ENCODE data around the gene BET1L.

The BET1L gene

DNA sequence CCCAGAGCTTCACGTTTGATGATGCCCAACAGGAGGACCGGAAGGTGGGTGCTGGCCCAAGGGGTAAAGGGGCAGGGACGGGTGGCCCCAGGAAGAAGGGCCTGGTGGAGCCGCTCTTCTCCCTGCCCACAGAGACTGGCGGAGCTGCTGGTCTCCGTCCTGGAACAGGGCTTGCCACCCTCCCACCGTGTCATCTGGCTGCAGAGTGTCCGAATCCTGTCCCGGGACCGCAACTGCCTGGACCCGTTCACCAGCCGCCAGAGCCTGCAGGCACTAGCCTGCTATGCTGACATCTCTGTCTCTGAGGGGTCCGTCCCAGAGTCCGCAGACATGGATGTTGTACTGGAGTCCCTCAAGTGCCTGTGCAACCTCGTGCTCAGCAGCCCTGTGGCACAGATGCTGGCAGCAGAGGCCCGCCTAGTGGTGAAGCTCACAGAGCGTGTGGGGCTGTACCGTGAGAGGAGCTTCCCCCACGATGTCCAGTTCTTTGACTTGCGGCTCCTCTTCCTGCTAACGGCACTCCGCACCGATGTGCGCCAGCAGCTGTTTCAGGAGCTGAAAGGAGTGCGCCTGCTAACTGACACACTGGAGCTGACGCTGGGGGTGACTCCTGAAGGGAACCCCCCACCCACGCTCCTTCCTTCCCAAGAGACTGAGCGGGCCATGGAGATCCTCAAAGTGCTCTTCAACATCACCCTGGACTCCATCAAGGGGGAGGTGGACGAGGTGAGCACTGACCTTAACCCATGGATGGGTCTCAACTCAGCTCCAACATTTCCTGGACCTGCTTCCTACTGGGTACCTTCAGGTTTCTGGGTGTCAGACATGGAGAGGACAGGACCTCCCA lies 2.3 kb upstream of the BET1L start:
- DNase-seq, result no peak

- DNase-seq, result no peak
Observed at GRCh38 chr11:208917-209260, 1.7 kb upstream of the BET1L start.

- DNase-seq, result peak; percentile 44 to 66
Observed at GRCh38 chr11:208181-208916, 1.1 kb upstream of the BET1L start.

- peak in 1 of 2 donors; percentile 32 for DNase-seq
Observed at GRCh38 chr11:207863-208180, 623 bp upstream of the BET1L start.

DNA sequence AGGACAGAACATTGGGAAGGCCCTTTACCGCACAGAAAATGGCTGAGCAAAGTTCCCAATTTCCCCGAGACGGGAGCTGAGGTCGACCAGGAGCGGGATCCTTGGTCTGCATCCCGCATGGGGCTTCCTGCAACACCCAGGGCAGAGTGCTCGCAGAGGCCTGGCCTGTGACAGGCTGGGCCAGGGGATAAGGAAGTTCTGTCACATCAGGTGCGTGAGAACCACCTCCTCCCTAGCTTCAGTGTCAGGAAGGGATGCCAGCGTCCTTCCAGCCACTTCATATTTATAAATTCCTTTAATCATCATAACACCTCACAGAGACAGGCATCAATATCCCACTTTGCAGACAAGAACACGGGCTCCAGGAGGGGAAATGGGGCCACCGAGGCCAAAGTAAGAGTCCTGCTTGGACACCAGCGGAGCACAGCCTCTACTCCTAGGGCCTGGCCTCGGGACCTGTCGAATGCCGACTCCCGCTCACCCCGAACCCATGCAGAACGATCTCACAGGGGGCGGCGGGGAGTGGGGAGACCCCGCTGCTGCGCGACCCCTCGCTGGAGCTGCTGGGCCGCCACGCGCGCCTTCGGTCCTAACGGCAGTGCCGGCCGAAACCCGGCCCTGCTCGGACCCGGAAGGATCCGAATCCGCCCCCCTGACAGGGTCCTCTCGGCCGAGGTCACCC lies 532 bp downstream of the BET1L start:
- no peak for DNase-seq

DNA sequence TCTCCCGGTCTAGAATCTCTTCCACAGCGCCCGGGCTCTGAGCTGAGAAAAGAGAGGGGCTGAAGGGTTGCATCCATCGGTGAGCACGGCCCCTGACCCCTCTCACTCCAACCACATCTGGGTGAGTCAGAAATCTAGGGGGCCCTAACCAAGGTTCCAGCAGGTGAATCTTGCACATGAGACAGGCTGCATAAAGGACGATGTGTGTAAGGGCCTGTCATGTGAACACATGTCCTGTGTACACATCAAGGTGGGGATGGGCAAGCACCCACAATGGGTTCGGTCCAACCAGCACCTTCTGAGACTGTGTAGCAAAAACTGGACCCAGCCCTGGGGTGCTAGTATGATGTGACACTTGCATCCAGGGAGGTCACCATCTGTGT lies 1.2 kb downstream of the BET1L start:
- no peak for DNase-seq

- no peak for DNase-seq
Observed at GRCh38 chr11:205221-206001, 1.8 kb downstream of the BET1L start.

DNA sequence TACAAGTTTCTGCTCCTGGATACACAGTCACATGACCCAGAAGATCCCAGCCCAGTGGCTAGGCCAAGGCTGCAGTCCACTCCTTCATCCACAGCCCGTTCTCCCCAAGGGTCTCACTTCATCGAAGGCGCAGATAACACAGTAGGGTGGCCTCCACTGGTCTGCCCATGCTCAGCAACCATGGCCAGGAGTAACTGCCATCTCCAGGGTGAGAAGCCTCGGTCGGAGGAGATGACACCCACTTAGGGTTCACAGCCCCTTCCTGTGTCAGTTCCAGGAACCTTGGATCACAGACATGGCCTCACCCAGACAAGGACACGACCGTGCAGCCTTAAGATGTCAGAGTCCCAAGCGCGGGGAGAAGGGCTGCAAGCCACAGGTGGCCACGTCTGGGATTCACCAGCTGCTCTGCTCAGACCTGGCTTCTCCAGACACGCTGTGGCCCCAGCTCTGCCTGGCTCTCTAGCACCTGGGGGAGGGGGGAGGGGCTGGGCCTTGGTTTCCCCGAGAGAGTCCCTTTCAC lies 2.6 kb downstream of the BET1L start:
- no peak for DNase-seq

DNA sequence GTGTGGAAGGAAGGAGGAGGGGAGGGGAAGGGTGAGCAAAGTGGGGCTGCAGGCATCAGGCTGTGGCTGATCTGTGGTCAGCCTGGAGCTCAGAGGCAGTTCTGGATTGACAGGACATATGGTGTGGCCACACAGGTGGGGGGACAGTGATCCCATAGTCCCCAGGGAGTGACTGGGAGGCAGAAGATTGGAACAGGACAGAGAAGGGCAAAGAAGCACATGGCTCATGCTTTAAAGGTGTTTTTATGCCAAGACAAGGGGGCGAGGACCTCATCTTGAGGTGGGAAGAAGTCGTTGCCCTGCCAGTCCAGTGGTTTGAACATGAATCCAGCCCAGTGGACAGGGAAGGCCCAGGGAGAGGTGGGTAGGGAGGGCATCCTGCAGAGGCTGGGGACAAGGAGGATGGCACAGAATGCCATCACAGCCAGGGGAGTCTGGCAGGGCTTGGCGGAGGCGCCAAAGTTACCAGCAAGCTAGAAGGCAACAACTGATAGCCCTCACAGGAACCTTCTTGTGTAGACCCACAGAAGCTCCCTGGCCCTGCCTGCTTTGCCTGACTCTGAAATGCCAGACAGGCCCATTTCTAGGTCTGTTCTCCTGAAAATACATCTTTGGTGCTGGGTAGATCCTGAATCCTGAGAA lies 3.1 kb downstream of the BET1L start:
- no peak for DNase-seq

GRCh38 chr11:203056-203944 lies 3.9 kb downstream of the BET1L start:
- no peak for DNase-seq

DNA sequence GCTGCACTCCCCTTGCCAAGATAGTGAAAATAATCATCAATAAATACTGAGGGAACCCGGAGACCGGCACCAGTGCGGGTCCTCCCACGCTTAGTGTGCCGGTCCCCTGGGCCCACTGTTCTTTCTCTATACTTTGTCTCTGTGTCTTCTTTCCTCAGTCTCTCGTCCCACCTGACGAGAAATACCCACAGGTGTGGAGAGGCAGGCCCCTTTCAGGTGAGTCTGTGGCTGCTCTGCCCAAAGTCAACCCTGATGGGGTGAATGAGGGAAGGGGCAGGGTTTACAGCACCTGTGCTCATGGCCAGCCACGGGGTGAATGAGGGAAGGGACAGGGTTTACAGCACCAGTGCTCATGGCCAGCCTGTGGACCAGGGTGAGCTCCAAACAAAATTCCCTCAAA lies 4.7 kb downstream of the BET1L start:
- DNase-seq, result no peak

- no peak for DNase-seq
Observed at GRCh38 chr11:201966-202365, 5.2 kb downstream of the BET1L start.

DNA sequence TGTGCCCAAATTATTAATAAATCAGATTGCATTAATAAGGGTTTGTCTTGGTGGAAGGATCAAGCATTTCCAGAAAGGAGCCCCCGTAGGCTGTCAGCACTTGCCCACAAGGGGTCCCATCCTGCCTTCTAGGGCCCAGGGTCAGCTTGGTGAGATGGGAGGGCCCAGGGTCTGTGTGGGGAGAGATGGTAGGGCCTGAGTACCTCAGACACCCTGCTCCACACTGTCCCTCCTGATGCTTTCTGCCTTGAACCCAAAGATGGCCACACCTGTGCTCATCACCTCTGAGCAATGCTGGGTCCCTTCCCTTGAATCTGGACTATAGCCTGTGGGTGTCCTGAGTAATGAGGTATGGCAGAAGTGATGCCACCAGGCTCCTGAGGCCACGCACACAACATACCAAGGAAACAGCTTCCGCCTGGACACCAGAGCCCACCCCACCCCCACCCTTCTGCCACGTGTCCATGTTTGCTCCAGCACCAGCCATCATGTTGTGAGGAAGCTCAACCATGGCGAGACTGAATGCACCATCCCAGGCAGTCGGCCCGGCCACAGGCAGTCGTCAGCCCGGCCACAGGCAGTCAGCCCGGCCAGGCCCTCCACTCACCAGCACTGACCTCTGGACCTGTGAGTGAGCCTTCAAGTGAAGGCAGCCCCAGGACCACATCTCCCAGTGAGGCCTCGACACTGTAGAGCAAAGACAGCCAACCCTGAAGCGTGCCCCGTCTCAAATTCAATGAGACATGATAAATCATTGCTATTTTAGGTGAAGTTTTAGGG lies 6.8 kb downstream of the BET1L start:
- DNase-seq, result no peak

DNA sequence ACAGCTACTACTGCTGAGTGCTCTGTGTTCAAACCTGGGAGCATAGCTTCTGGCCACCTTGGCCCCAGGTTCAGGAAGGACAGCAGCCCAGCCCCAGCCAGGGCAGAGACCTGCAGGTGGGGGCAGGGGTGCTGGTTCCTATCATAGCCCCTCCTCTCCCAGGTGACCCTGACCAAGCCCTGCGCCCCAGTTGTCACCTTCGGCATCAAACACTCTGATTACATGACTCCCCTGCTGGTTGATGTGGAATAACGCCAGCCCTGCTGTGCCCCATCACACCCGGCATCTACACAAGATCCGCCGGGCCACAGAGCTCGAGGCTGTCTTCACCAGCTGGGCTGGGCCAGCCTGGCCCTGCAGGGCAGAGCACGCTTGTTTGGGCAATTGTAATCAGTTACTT lies 7.4 kb downstream of the BET1L start:
- no peak for DNase-seq

- DNase-seq, result no peak
Observed at GRCh38 chr11:199004-199581, 8.1 kb downstream of the BET1L start.

DNA sequence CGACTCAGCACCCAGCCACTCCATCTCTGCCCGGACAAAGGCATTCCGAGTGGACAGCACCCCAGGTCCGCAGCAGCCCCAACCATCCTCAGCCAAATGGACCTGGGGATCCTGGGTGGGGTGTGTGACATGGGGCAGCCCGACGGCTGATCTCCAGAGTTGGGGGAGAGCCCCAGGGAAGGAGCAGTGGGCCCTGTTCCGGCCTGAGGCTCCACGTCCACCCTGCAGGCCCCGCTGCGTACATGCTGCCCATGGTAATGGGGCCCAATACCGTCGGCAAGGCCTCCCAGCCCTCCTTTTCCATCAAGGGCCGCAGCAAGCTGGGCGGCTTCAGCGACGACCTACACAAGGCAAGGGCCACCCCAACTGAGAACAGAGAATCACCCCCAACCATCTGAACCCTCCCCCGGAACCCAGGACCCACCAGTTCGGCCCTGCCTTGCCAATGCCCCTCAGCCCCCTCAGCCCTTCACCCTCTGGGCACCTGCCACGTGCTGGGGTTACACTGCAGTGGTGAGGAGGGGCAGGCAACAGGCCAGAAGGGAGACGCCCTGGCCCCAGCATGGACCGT lies 8.9 kb downstream of the BET1L start:
- no peak for DNase-seq

DNA sequence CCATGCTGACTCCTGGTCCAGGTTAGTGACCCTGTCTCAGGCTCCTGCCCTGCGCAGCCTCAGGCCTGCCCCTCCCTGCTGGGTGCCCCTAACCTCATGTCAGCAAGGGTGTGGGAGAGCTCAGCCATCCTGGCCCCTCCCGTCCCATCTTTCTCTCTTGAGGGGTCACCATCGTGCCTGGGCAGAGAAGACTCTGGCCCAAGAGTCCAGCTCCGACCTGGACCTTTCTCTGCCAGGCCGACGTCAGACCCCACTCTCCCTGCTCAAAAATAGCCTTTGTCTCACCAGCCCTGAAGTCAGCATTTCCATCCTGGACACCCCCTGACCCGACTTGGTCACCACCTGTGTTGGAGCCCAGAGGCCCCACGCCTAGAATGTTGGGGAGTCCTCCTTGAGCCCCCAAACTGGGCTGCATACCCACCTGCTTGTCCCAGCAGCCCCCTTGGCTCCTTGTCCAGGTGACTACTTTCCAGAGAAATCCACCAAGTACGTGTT lies 9.4 kb downstream of the BET1L start:
- DNase-seq, result no peak

- no peak for DNase-seq
Observed at GRCh38 chr11:196786-197731, 10.1 kb downstream of the BET1L start.

All from hippocampal formation (tissue), 2 donors.